Stomach (tissue), 4 donors: ENCODE data around the gene FHOD3.

Source experiments
- CTCF ChIP-seq, 7 experiments: fragments of 450-650 bp in 4 of 7; fragments of 200-600 bp in 3 of 7; sonication (generic) in 3 of 7; IDR thresholded peaks; one replicate each; pipeline ENCODE4 v1.5.1; 2016 to 2019; ENCODE audit warnings: antibody characterized with exemption in 7 of 7, control low read depth in 2 of 7, mild to moderate bottlenecking in 1 of 7
- POLR2A ChIP-seq, 4 donors: fragments of 450-650 bp; IDR thresholded peaks; one replicate each; pipeline ENCODE4 v1.6.1; 2016; ENCODE audit warnings: antibody characterized with exemption in 4 of 4, control low read depth in 2 of 4, mild to moderate bottlenecking in 1 of 4, moderate library complexity in 1 of 4
- POLR2AphosphoS5 ChIP-seq, 3 donors: sonication (generic); formaldehyde crosslinking; IDR thresholded peaks; one replicate each; pipeline ENCODE4 v1.6.1; 2016; ENCODE audit warnings: antibody characterized with exemption in 3 of 3

GRCh38 chr18:36348331-36348730 is 50.8 kb downstream of the FHOD3 start:
- TF ChIP-seq CTCF (IDR thresholded peaks at IDR 0.05) (no peak), POLR2A (IDR thresholded peaks at IDR 0.05) (no peak), POLR2AphosphoS5 (IDR thresholded peaks at IDR 0.05) (no peak)
